GM12872 (cell line): ENCODE data around the gene NDFIP2.

Experiments used
- TF ChIP-seq, protein P1 (sequence below): IDR thresholded peaks from 3 replicates; pipeline ENCODE4 v1.5.1; 2011; ENCODE audit warnings: low read depth, mild to moderate bottlenecking, low read length, moderate library complexity; ENCODE audit not compliant: insufficient read depth

NDFIP2 gene

DNA sequence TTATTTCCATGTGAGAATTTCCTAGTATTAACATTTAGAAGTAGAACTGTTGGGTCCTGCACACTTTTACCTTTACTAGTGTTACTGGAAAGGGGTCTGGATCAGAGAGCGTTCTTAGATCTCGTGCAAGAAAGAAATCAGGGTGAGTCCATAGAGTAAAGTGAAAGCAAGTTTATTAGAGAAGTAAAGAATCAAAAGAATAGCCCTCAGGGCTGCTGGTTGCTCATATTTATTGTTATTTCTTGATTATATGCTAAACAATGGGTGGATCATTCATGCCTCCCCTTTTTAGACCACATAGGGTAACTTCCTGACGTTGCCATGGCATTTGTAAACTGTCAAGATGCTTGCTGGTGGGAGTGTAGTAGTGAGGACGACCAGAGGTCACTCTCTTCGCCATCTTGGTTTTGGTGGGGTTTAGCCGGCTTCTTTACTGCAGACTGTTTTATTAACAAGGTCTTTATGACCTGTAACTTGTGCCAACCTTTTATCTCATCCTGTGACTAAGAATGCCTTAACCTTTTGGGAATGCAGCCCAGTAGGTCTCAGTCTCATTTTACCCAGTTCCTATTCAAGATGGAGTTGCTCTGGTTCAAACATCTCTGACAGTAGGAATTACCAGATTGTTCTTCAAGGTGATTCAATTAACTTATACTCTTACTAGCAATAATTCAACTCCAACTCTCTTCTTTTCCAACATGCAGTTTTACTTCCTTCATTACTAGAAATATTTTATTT lies 27.4 kb downstream of the NDFIP2 start:
- TF ChIP-seq, protein P1, sequence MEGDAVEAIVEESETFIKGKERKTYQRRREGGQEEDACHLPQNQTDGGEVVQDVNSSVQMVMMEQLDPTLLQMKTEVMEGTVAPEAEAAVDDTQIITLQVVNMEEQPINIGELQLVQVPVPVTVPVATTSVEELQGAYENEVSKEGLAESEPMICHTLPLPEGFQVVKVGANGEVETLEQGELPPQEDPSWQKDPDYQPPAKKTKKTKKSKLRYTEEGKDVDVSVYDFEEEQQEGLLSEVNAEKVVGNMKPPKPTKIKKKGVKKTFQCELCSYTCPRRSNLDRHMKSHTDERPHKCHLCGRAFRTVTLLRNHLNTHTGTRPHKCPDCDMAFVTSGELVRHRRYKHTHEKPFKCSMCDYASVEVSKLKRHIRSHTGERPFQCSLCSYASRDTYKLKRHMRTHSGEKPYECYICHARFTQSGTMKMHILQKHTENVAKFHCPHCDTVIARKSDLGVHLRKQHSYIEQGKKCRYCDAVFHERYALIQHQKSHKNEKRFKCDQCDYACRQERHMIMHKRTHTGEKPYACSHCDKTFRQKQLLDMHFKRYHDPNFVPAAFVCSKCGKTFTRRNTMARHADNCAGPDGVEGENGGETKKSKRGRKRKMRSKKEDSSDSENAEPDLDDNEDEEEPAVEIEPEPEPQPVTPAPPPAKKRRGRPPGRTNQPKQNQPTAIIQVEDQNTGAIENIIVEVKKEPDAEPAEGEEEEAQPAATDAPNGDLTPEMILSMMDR = no peak

DNA sequence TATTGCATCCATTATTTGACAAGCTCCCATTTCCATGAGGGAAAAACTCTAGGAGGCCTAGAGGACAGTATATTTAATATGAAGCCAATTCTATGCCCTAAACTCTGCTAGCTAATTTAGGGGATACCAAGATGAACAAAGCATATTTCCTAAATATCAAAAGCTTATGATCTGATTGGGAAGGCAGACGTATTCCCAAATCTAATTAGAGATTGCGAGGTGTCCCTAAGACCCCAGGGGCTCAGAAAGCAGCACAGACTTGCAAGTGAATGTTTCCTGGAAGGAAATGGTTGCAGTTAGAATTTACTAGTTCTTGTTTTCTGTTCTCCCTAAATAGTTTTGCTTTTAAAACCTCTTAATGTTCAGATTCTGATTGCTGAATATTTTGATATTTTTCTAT lies 30.7 kb downstream of the NDFIP2 start:
- TF ChIP-seq, protein P1 = no peak

DNA sequence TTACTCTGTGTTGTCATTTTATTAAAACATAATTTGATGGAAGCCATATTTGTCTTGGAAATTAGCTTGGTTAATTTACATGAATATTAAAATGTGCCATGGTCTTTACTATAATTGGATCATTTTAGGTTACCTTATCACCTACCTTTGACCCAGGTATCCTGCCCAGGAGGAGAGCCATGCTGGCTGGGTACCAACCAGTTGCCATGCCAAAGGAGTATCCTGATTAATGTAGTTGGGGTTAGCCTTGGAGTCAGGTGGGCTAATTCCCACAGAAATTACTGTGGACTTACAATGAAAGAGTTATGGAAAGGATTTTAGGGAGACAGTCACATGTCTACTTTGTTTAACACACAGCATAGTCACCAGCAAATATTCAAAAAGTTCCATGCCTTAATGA lies 32.0 kb downstream of the NDFIP2 start:
- TF ChIP-seq, protein P1 = no peak

DNA sequence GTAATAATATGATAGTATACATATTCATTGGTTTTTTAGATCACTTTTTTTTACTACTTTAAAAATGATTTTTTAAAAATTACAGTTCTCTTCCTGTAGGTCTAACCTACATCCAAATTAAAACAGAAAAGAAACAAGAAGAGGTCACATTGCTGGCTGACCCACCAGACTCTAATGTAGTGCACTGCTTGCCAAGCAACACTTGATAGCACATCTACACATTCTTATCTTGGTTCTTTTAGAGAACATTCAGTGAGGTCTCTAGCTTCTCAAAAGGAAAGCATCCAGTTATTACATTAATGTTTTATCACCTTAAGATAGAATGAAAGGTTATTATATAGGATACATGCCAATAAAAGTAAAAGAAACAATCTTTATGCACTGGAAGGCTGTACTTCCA lies 35.6 kb downstream of the NDFIP2 start:
- TF ChIP-seq, protein P1 = no peak

DNA sequence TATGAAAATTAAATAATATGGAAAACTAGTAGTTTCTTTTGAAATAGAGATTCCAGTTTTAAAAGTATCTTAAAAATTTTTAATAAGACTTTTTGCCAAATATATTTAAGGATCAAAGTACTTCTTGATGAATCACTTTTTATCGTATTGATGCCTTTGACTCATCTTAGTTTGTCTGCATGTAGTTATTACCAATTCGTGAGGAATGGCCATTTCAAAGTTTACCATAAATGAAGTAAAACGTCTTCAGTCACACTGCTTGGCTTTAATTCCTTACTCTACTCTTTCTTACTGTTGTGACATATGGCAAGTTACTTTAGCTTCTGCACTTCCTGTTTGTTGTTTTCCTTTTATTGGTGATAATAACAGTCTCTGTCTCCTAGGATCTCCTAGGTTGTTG lies 38.3 kb downstream of the NDFIP2 start:
- TF ChIP-seq, protein P1 = no peak

DNA sequence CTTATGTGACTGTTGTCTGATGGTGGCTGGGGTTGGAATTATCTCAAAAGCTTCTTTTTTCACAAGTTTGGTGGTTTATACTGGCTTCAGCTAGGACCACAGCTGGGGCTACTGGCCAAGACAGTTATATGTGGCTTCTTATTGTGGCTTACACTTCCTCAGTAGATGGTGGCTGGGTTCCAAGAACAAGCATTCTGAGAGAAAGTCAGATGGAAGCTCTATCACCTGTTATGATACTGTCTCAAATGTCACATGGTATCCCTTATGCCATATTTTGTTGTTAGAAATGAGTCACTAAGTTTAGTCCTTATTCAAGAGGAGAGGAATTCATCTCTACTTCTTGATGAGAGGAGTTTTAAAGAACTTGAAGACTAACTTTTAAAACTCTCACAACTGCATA lies 41.6 kb downstream of the NDFIP2 start:
- TF ChIP-seq, protein P1 = no peak

DNA sequence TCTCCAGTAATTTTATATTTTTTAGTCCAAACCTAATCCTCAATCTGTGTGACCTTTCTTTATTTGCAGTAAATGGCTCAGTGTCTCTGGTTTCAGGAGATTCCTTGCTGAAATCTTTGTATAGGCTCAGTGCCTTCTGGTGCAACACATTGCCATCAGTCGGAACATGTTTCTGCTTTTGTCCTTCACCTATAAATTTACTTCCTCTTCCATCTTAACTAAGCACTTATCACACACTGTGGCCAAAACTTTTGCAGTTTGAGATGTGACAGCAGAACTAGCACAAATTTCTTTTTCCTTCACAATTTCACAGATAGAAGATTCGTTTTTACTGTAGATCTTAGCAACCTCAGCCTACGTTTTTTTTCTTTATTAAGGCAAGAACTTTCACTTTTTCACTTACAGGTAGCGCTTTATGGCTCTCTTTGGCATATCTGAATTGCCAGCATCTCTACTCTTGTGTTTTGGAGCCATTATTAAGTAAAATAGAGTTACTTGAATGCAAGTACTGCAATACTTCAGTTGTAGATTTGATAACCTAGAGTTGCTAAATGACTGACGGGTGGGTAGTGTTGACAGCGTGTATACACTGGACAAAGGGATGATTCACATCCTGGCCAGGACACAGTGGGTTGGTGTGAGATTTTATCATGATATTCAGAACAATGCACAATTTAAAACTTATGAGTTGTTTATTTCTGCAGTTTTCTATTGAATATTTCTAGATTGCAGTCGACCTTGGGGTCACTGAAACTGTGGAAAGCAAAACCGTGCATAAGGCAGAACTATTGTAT lies 44.3 kb downstream of the NDFIP2 start:
- TF ChIP-seq, protein P1 = no peak
